ENCODE data around the gene NDST3. TPM values are rescaled to one million over a fixed set of nuclear protein-coding genes. Genes with fewer than 3 reads are reported as not detected.

The NDST3 gene
- total RNA-seq, 4 donors from 2014 or later: 0.98 to 11.6 (median 4.9) TPM

DNA sequence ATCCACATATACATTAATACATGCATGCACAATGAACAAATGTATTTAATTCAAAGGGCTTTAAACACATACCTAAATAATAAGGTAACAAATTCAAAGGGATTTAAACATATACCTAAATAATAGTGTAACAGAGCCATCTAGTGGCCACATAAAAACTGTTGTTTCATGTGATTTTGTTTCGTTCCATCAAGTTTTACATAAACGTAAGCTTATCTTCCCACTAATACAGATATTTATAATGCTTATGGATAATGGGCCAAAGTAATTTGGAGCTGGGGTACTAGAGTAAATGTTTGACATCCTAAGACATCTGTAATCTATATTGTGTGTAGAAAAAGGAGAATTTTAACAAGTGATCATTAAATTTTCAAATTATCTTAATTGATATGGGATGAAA is 236.2 kb downstream of the NDST3 start:
- peak in 1 of 2 donors; percentile 37 for DNase-seq (ENCODE audit: low spot score in 2 of 2)
- H3K27ac ChIP-seq: no peak overlapping the region
- no peaks in the 10 kb centered on the region for H3K27me3 ChIP-seq
- no peak overlapping the region for H3K4me3 ChIP-seq
- no peaks in the 10 kb centered on the region for H3K36me3 ChIP-seq
- TF ChIP-seq, protein P1, sequence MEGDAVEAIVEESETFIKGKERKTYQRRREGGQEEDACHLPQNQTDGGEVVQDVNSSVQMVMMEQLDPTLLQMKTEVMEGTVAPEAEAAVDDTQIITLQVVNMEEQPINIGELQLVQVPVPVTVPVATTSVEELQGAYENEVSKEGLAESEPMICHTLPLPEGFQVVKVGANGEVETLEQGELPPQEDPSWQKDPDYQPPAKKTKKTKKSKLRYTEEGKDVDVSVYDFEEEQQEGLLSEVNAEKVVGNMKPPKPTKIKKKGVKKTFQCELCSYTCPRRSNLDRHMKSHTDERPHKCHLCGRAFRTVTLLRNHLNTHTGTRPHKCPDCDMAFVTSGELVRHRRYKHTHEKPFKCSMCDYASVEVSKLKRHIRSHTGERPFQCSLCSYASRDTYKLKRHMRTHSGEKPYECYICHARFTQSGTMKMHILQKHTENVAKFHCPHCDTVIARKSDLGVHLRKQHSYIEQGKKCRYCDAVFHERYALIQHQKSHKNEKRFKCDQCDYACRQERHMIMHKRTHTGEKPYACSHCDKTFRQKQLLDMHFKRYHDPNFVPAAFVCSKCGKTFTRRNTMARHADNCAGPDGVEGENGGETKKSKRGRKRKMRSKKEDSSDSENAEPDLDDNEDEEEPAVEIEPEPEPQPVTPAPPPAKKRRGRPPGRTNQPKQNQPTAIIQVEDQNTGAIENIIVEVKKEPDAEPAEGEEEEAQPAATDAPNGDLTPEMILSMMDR (IDR thresholded peaks at IDR 0.05): peak; percentile 26 to 57 (median 42)
- no peak for TF ChIP-seq POLR2A (IDR thresholded peaks at IDR 0.05)
- TF ChIP-seq EP300 (IDR thresholded peaks at IDR 0.05): no peak
- H3K9me3 ChIP-seq: no peaks in the 10 kb centered on the region
- WGBS, 2 donors: 1% methylated on average over 2 of the region's 2 CpGs
- peaks cover 0 to 7% (median 0%) of the 10 kb centered on the region in 4 donors for H3K4me1 ChIP-seq

DNA sequence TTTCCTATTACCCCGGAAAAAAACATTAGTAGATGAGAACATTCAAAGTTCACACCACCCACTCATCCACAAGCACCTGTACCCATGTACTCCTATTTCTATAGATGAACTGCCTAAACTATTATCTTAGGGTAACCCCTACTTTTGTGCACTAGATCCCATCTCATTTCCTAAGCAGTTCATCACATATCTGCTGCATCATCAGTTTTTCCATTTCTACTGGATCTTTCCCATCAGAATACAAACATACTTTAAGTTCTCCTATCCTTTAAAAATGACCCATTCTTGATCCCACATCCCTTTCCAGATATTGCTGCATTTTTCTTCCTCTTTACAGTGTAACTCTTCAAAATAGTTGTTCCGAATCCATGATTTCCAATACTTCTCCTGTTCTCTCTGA is 237.5 kb downstream of the NDST3 start:
- Histone ChIP-seq H3K4me3 (no peak overlapping the region), H3K36me3 (no peaks in the 10 kb centered on the region), H3K9me3 (no peaks in the 10 kb centered on the region), H3K27me3 (no peaks in the 10 kb centered on the region), H3K4me1 (peaks cover 0 to 4% (median 0%) of the 10 kb centered on the region in 4 donors), H3K27ac (no peak overlapping the region)
- DNase-seq (ENCODE audit: low spot score in 2 of 2): no peak
- TF ChIP-seq POLR2A (IDR thresholded peaks at IDR 0.05) (no peak), EP300 (IDR thresholded peaks at IDR 0.05) (no peak)
- TF ChIP-seq, protein P1 (IDR thresholded peaks at IDR 0.05): no peak
- 85 to 95% methylated on average over 2 of the region's 2 CpGs for WGBS, 2 donors

DNA sequence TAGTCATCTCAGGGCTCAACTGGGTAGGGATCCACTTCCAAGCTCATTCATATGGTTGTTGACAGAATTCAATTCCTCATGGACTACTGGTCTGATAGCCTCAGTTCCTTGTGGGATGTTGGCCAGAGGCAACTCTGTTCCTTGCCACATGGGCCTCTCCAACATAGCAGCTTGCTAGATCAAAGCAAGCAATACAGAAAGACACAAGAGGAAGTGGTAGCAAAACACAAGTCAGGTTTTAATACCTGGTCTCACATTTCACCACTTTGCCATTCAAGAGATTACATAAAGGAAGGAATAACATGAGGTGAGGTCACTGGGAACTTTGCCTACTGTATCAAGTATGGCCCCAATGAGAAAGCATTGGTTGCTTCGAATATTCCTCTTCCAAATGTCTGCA is 239.4 kb downstream of the NDST3 start:
- 88 to 97% methylated on average over 1 of the region's 1 CpG for WGBS, 2 donors
- Histone ChIP-seq H3K4me3 (no peak overlapping the region), H3K27ac (no peak overlapping the region), H3K9me3 (no peaks in the 10 kb centered on the region), H3K4me1 (peaks cover 0 to 9% (median 0%) of the 10 kb centered on the region in 4 donors), H3K27me3 (no peaks in the 10 kb centered on the region), H3K36me3 (no peaks in the 10 kb centered on the region)
- TF ChIP-seq EP300 (IDR thresholded peaks at IDR 0.05): no peak
- TF ChIP-seq, protein P1 (IDR thresholded peaks at IDR 0.05): no peak
- no peak for TF ChIP-seq POLR2A (IDR thresholded peaks at IDR 0.05)
- no peak for DNase-seq (ENCODE audit: low spot score in 2 of 2)

DNA sequence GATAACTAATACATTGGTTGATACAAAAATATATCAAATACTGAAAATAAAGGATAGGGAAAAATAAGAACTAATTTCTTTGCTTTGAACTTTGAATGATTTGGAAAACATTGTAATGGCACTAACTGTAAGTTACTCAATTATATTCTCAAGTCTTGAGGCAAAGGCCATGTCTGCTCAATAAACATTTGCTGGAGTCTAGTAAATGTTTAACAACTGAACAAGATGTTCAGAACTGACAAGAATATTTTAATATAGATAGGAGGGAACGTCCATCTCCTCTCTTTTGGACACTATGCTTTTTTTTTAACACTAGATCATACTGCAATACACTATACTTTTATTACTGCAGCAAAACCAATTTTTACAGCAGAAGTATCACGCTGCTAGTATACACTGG is 242.3 kb downstream of the NDST3 start:
- DNase-seq (ENCODE audit: low spot score in 2 of 2): no peak
- Histone ChIP-seq H3K4me3 (no peak overlapping the region), H3K9me3 (no peaks in the 10 kb centered on the region), H3K36me3 (no peaks in the 10 kb centered on the region), H3K27ac (no peak overlapping the region), H3K27me3 (no peaks in the 10 kb centered on the region), H3K4me1 (peaks cover 0 to 27% (median 10%) of the 10 kb centered on the region in 4 donors)
- WGBS, 2 donors: 69 to 84% methylated on average over 2 of the region's 2 CpGs
- TF ChIP-seq, protein P1 (IDR thresholded peaks at IDR 0.05): no peak
- TF ChIP-seq EP300 (IDR thresholded peaks at IDR 0.05) (no peak), POLR2A (IDR thresholded peaks at IDR 0.05) (no peak)

DNA sequence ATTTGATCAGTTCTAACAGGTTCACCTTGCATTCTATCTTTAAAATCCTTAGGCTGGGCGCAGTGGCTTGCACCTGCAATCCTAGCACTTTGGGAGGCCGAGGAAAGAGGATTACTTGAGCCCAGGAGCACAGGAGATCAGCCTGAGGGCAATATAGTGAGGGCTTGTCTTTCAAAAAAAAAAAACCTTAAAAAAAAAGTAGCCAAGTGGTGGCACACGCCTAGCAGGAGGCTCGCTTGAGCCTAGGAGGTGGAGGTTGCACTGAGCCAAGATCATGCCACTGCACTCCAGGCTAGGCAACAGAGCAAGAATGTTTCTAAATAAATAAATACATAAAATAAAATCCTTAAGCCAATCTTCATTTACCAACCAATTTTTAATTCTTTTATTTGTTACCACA is 243.0 kb downstream of the NDST3 start:
- TF ChIP-seq EP300 (IDR thresholded peaks at IDR 0.05): no peak
- no peak for TF ChIP-seq POLR2A (IDR thresholded peaks at IDR 0.05)
- TF ChIP-seq, protein P1 (IDR thresholded peaks at IDR 0.05): no peak
- DNase-seq (ENCODE audit: low spot score in 2 of 2): no peak
- Histone ChIP-seq H3K4me3 (no peak overlapping the region), H3K27me3 (no peaks in the 10 kb centered on the region), H3K9me3 (no peaks in the 10 kb centered on the region), H3K36me3 (no peaks in the 10 kb centered on the region), H3K27ac (no peak overlapping the region), H3K4me1 (peaks cover 0 to 31% (median 12%) of the 10 kb centered on the region in 4 donors)
- 91 to 98% methylated on average over 4 of the region's 4 CpGs for WGBS, 2 donors

All from tibial nerve (tissue), 4 donors.